ENCODE measurements around the gene GTPBP2. TPM values are rescaled to one million over a fixed set of nuclear protein-coding genes. Genes with fewer than 3 reads are reported as not detected.

GTPBP2 gene
- total RNA-seq: 10 to 100 TPM; 94.3 to 99.4 TPM

GRCh38 chr6:43629104-43629504 is at the start of gene GTPBP2:
GTPBP2 (minus strand) TSS chr6:43629264; CDS start chr6:43629162, 102 bp downstream.
- Mint-ChIP-seq H3K27me3 (ENCODE audit: low read depth) (no peaks in the 10 kb centered on the region), H3K4me1 (ENCODE audit: low read depth) (peaks cover 48% of the 10 kb centered on the region), H3K4me3 (peak within 1 kb of the TSS; percentile 99), H3K27ac (peak within 1 kb of the TSS; percentile 100), H3K9me3 (ENCODE audit: insufficient read depth) (no peaks in the 10 kb centered on the region), H3K36me3 (ENCODE audit: low read depth) (peaks cover 43% of the 10 kb centered on the region)
- CTCF ChIA-PET: interaction anchor here (0.7 to 2.0 kb wide), 11 partner anchors 9 to 449 kb away, joined by 3 to 9 read pairs (median 4); partner anchors contain the start of gene VEGFA
- DNase-seq: peak; percentile 99
- ATAC-seq: peak; percentile 86
- POLR2A ChIA-PET: interaction anchor here (0.6 to 2.5 kb wide), 29 partner anchors 9 to 700 kb away, joined by 3 to 19 read pairs (median 4); partner anchors contain the start of genes CNPY3, HSP90AB1, LRRC73 and PEX6

GRCh38 chr6:43678341-43678740 is 49.3 kb upstream of the GTPBP2 start:
- DNase-seq (no peak), ATAC-seq (no peak)
- Mint-ChIP-seq H3K4me3 (no peak overlapping the region), H3K9me3 (ENCODE audit: insufficient read depth) (no peaks in the 10 kb centered on the region), H3K36me3 (ENCODE audit: low read depth) (peaks cover 43% of the 10 kb centered on the region), H3K4me1 (ENCODE audit: low read depth) (peaks cover 18% of the 10 kb centered on the region), H3K27ac (no peak overlapping the region), H3K27me3 (ENCODE audit: low read depth) (no peaks in the 10 kb centered on the region)
- ChIA-PET POLR2A (no interaction called here), CTCF (interaction anchor here (1.0 to 1.8 kb wide), 3 partner anchors 10 to 92 kb away, joined by 3 to 10 read pairs (median 5); partner anchors contain the start of gene VEGFA)

GRCh38 chr6:43677759-43678158 is 48.7 kb upstream of the GTPBP2 start:
- DNase-seq: no peak
- no peaks in the 10 kb centered on the region for H3K9me3 Mint-ChIP-seq (ENCODE audit: insufficient read depth)
- no peak overlapping the region for H3K4me3 Mint-ChIP-seq
- H3K27me3 Mint-ChIP-seq (ENCODE audit: low read depth): no peaks in the 10 kb centered on the region
- peaks cover 16% of the 10 kb centered on the region for H3K4me1 Mint-ChIP-seq (ENCODE audit: low read depth)
- no peak overlapping the region for H3K27ac Mint-ChIP-seq
- no peak for ATAC-seq
- ChIA-PET POLR2A (no interaction called here), CTCF (interaction anchor here (1.0 to 1.8 kb wide), 2 partner anchors 10 to 92 kb away, joined by 5 to 10 read pairs; partner anchors contain the start of gene VEGFA)
- H3K36me3 Mint-ChIP-seq (ENCODE audit: low read depth): peaks cover 43% of the 10 kb centered on the region

- Mint-ChIP-seq H3K4me1 (ENCODE audit: low read depth) (peaks cover 14% of the 10 kb centered on the region), H3K9me3 (ENCODE audit: insufficient read depth) (no peaks in the 10 kb centered on the region), H3K4me3 (no peak overlapping the region), H3K36me3 (ENCODE audit: low read depth) (peaks cover 42% of the 10 kb centered on the region), H3K27ac (no peak overlapping the region), H3K27me3 (ENCODE audit: low read depth) (no peaks in the 10 kb centered on the region)
- DNase-seq (no peak), ATAC-seq (no peak)
- ChIA-PET CTCF (interaction anchor here (1.8 kb wide), 1 partner anchor 9 kb away, joined by 10 read pairs; no protein-coding TSS in a partner anchor), POLR2A (no interaction called here)
Measured at GRCh38 chr6:43676962-43677606, 48.0 kb upstream of the GTPBP2 start.

GRCh38 chr6:43674921-43675320 is 45.9 kb upstream of the GTPBP2 start:
- ChIA-PET POLR2A (no interaction called here), CTCF (interaction anchor here (0.9 kb wide), 1 partner anchor 10 kb away, joined by 3 read pairs; no protein-coding TSS in a partner anchor)
- H3K27me3 Mint-ChIP-seq (ENCODE audit: low read depth): no peaks in the 10 kb centered on the region
- H3K4me1 Mint-ChIP-seq (ENCODE audit: low read depth): peaks cover 28% of the 10 kb centered on the region
- ATAC-seq (no peak), DNase-seq (no peak)
- no peak overlapping the region for H3K4me3 Mint-ChIP-seq
- H3K36me3 Mint-ChIP-seq (ENCODE audit: low read depth): peaks cover 54% of the 10 kb centered on the region
- H3K9me3 Mint-ChIP-seq (ENCODE audit: insufficient read depth): no peaks in the 10 kb centered on the region
- H3K27ac Mint-ChIP-seq: no peak overlapping the region

GRCh38 chr6:43674291-43674690 is 45.2 kb upstream of the GTPBP2 start:
- ATAC-seq (no peak), DNase-seq (no peak)
- no peaks in the 10 kb centered on the region for H3K27me3 Mint-ChIP-seq (ENCODE audit: low read depth)
- H3K4me1 Mint-ChIP-seq (ENCODE audit: low read depth): peaks cover 31% of the 10 kb centered on the region
- peaks cover 51% of the 10 kb centered on the region for H3K36me3 Mint-ChIP-seq (ENCODE audit: low read depth)
- no peak overlapping the region for H3K4me3 Mint-ChIP-seq
- H3K9me3 Mint-ChIP-seq (ENCODE audit: insufficient read depth): no peaks in the 10 kb centered on the region
- ChIA-PET CTCF (no interaction called here), POLR2A (interaction anchor here (0.8 kb wide), 1 partner anchor 8 kb away, joined by 4 read pairs; no protein-coding TSS in a partner anchor)
- no peak overlapping the region for H3K27ac Mint-ChIP-seq

- H3K36me3 Mint-ChIP-seq (ENCODE audit: low read depth): peaks cover 48% of the 10 kb centered on the region
- H3K27me3 Mint-ChIP-seq (ENCODE audit: low read depth): no peaks in the 10 kb centered on the region
- no peak overlapping the region for H3K4me3 Mint-ChIP-seq
- H3K4me1 Mint-ChIP-seq (ENCODE audit: low read depth): peaks cover 31% of the 10 kb centered on the region
- DNase-seq: no peak
- ChIA-PET POLR2A (interaction anchor here (0.8 kb wide), 1 partner anchor 8 kb away, joined by 4 read pairs; no protein-coding TSS in a partner anchor), CTCF (no interaction called here)
- H3K9me3 Mint-ChIP-seq (ENCODE audit: insufficient read depth): no peaks in the 10 kb centered on the region
- ATAC-seq: no peak
- no peak overlapping the region for H3K27ac Mint-ChIP-seq
Measured at GRCh38 chr6:43673444-43674084, 44.5 kb upstream of the GTPBP2 start.

- ChIA-PET POLR2A (no interaction called here), CTCF (interaction anchor here (1.1 to 6.8 kb wide), 2 partner anchors 15 kb away, joined by 3 to 71 read pairs; partner anchors contain the start of gene MRPS18A)
- no peaks in the 10 kb centered on the region for H3K9me3 Mint-ChIP-seq (ENCODE audit: insufficient read depth)
- ATAC-seq (no peak), DNase-seq (no peak)
- H3K36me3 Mint-ChIP-seq (ENCODE audit: low read depth): peaks cover 39% of the 10 kb centered on the region
- no peak overlapping the region for H3K4me3 Mint-ChIP-seq
- H3K4me1 Mint-ChIP-seq (ENCODE audit: low read depth): peaks cover 42% of the 10 kb centered on the region
- no peaks in the 10 kb centered on the region for H3K27me3 Mint-ChIP-seq (ENCODE audit: low read depth)
- no peak overlapping the region for H3K27ac Mint-ChIP-seq
Measured at GRCh38 chr6:43671801-43672690, 43.0 kb upstream of the GTPBP2 start.

GRCh38 chr6:43671011-43671800 is 42.1 kb upstream of the GTPBP2 start:
- Mint-ChIP-seq H3K27me3 (ENCODE audit: low read depth) (no peaks in the 10 kb centered on the region), H3K4me3 (no peak overlapping the region), H3K9me3 (ENCODE audit: insufficient read depth) (no peaks in the 10 kb centered on the region), H3K4me1 (ENCODE audit: low read depth) (peaks cover 44% of the 10 kb centered on the region), H3K36me3 (ENCODE audit: low read depth) (peaks cover 38% of the 10 kb centered on the region), H3K27ac (peak overlapping the region; percentile 86)
- no peak for ATAC-seq
- ChIA-PET POLR2A (interaction anchor here (0.6 kb wide), 2 partner anchors 501 to 576 kb away, joined by 3 to 5 read pairs; partner anchors contain the start of gene HSP90AB1), CTCF (interaction anchor here (1.2 to 6.8 kb wide), 8 partner anchors 9 to 403 kb away, joined by 3 to 71 read pairs (median 8); partner anchors contain the start of gene MRPS18A)
- no peak for DNase-seq

- Mint-ChIP-seq H3K4me1 (ENCODE audit: low read depth) (peaks cover 44% of the 10 kb centered on the region), H3K36me3 (ENCODE audit: low read depth) (peaks cover 35% of the 10 kb centered on the region), H3K27me3 (ENCODE audit: low read depth) (no peaks in the 10 kb centered on the region), H3K4me3 (no peak overlapping the region), H3K9me3 (ENCODE audit: insufficient read depth) (no peaks in the 10 kb centered on the region), H3K27ac (peak overlapping the region; percentile 86)
- ChIA-PET POLR2A (interaction anchor here (0.6 to 1.5 kb wide), 3 partner anchors 41 to 576 kb away, joined by 3 to 6 read pairs (median 5); partner anchors contain the start of genes GTPBP2 and HSP90AB1), CTCF (interaction anchor here (0.7 to 6.8 kb wide), 12 partner anchors 8 to 408 kb away, joined by 3 to 71 read pairs (median 4); partner anchors contain the start of genes MAD2L1BP and MRPS18A)
- ATAC-seq (no peak), DNase-seq (no peak)
Measured at GRCh38 chr6:43670623-43670986, 41.5 kb upstream of the GTPBP2 start.
